Fibroblast of lung (primary cell): ENCODE measurements around the gene COL27A1.

Experiments
- EZH2 ChIP-seq: IDR thresholded peaks from 2 replicates; pipeline ENCODE4 v1.5.1; 2012; ENCODE audit warnings: low read length, control low read depth, mild to moderate bottlenecking; ENCODE audit errors: missing control alignments
- TF ChIP-seq, protein P1 (sequence below), 2 donors: IDR thresholded peaks in 1 of 2; conservative IDR thresholded peaks in 1 of 2; 1 replicate in 1 of 2; 2 replicates in 1 of 2; pipeline ENCODE4 v1.5.1; 2011 to 2012; ENCODE audit warnings: low read length in 2 of 2, control low read depth in 1 of 2, inconsistent platforms in 1 of 2, low read depth in 1 of 2, mild to moderate bottlenecking in 1 of 2

DNA sequence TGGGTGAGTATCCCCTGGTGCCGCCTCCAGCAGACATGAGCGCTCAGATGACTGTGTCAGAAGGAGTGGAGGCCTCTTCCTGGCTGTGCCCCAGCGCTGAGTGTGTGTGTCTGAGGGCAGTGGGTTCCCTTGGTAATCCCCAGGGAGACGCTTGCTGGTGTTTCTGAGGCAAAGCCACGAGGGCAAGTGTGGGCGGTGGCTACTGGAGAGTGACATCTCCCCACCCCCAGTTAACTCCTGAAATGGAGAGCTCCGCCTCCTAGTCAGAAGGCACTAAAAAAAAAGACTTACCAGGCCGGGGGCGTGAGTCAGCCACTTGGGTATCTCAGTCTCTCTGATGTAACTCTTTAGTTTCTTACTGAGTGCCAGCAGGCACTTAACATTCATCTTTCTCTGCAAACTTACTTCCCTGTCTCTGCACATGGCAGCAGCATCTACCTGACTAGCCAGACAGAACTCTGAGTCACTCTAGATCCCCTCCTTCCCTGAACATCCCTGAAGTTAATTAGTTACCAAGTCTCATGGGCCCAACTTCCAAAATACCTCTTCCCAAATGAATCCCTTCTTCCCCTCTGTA is 193.7 kb downstream of the COL27A1 start:
- TF ChIP-seq, protein P1, sequence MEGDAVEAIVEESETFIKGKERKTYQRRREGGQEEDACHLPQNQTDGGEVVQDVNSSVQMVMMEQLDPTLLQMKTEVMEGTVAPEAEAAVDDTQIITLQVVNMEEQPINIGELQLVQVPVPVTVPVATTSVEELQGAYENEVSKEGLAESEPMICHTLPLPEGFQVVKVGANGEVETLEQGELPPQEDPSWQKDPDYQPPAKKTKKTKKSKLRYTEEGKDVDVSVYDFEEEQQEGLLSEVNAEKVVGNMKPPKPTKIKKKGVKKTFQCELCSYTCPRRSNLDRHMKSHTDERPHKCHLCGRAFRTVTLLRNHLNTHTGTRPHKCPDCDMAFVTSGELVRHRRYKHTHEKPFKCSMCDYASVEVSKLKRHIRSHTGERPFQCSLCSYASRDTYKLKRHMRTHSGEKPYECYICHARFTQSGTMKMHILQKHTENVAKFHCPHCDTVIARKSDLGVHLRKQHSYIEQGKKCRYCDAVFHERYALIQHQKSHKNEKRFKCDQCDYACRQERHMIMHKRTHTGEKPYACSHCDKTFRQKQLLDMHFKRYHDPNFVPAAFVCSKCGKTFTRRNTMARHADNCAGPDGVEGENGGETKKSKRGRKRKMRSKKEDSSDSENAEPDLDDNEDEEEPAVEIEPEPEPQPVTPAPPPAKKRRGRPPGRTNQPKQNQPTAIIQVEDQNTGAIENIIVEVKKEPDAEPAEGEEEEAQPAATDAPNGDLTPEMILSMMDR (conservative IDR thresholded peaks at IDR 0.05 in 1 of 2, IDR thresholded peaks at IDR 0.05 in 1 of 2; ENCODE audit: low read depth in 1 of 2, low read length in 2 of 2) = no peak
- TF ChIP-seq EZH2 = no peak
